ENCODE results near the gene DLG5.
"Not testable (repeated sequence)": the region's sequence is repeated elsewhere in the genome, so short reads cannot be mapped to it uniquely, and the experiment has no call there.

DLG5 gene

DNA sequence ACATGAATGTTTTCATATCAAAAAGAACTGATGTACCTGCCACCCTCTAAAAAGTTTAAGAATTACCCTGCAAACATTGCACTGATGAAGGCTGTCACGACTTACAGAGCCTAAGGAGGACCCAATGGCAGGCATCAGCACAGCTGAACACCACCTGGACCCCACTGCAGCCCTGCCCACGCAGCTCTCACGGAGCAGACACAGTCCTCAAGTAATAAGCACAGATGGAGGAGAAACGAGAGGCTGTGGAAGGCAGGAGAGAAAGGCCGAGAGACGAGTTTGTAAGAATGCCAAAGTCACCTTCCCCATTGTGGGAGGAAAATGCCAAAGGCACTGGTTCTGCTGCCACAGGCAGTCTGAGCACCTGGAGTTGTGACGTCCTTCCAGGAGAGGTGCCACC is 135.0 kb downstream of the DLG5 start:
- no peak for DNase-seq

DNA sequence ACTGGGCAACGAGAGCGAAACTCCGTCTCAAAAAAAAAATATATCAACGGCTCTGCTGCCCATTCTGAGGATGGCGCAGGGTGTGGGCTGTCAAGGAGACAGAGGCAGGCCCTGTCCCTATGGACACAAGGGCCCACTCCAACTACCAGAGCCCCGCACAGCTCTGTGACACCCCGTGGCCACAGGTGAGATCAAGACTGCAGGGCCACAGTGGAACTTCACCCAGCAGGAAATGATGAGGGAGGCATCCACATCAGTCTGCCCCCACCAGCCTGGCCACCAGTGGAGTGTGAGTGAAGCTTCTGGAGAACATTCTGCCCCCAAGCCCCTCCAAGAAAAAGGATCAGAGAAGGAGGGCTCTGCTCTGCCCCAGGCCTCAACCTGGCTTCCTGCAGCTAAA is 136.7 kb downstream of the DLG5 start:
- no peak for DNase-seq

DNA sequence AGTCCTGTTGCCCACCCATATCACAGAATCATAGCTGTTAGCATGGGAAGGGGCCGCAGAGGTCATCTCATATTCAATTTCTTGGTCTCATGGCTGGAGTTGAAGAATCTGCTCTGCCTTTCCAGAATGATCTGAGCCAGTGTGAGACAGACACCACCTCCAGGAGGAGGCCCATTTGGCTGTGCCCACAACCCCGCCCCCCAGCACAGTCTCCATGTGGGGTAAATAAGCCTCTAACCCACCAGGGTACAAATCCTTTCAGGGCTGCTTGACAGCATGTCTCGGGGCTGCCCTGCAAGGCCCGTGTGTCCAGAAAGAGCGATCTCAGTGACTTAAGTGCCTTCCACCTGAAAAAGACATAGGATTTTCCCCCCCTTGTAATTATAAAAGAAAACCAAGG is 137.5 kb downstream of the DLG5 start:
- no peak for DNase-seq

DNA sequence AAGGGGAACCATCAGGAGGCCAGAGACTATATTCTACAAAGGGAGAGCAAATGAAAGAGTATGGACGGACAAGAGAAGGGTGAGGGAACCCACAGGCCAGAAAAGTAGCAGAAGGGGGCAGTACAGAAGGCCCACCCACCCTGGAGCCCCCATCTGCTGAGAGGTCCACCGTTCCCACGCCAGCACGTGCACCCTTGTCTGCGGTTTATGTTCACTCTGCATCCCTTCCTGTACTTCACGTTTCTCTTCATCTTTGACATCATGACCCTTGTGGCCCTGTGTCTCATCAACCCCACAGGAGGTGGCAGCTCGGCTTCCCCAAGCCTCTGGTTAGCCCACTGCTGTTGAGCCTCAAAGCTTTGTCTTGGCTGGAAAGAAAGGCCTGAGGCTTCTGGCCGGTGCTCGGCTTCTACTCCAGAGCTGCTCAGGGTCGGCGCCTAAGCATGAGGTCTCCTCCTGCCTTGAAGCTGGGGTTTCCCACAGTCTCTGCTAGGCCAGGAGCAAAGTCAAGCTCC is 138.0 kb downstream of the DLG5 start:
- DNase-seq: no peak

DNA sequence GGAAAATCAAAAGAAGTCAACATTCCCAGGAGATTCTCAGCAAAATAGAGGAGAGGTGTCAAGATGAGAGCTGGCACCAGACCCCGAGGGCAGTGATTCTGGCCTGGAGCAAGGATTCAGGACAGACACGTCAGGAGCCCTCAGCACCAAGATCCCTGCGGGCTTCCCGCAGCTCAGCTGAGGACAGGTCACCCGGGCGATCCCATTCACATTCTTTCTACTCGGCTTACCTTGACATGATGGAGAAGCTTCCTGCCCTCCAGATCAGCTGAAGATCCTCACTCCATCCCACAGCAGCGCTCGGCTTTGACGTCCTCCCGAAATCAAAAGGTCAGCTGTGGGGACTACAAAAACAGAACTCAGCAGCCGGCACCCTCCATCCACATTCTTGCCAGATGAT is 139.1 kb downstream of the DLG5 start:
- no peak for DNase-seq

DNA sequence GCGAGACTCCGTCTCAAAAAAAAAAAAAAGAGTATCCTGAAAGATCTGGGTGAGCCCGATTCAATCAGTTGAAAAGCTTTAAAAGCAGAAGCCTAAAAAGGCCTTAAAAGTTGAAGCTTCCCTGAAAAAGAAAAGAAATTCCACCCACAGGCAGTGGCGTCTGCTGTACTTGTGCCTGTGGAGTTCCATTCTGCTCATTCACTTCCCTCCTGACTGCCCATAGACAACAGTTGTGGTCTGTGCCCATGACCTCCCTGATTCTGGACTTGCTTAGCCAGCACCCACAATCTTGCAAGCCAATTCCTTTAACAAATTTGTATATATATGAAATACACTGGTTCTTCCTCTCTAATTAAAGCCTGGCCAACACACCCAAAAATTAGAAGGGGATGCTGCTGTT is 141.7 kb downstream of the DLG5 start:
- DNase-seq: no peak

DNA sequence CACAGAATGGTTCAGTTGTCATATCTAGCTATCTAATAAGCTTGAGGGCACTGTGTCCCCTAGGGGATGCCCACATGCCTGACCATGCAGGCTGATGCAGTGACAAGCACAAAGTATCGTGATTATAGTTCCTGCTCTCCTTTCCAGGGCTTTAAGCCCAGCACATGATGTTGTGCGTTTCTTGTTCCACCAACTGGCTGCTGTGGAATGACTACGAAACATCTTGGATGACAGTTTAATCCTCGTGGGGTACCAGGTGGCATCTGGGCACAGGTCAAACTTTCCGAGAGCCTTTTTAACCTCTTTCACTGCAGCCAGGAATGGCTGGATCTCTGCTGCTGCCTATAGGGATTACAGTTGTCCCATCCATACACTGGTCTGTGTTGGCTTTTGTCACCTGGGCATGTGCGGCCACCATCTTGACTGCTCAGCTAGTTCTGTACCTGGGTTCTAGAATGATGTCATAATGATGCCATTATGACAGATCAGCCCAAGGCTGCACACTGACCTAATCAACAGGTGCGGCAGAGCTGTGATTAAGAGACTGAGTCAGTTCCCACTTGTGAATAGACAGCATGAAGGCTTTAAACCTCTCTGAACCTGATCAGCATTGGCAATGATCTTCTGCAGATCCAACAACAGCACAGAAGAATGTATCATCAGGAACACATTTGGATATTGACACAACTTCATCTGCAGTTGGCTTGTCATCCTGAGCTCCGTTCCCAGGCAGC is 144.1 kb downstream of the DLG5 start:
- DNase-seq: no peak

DNA sequence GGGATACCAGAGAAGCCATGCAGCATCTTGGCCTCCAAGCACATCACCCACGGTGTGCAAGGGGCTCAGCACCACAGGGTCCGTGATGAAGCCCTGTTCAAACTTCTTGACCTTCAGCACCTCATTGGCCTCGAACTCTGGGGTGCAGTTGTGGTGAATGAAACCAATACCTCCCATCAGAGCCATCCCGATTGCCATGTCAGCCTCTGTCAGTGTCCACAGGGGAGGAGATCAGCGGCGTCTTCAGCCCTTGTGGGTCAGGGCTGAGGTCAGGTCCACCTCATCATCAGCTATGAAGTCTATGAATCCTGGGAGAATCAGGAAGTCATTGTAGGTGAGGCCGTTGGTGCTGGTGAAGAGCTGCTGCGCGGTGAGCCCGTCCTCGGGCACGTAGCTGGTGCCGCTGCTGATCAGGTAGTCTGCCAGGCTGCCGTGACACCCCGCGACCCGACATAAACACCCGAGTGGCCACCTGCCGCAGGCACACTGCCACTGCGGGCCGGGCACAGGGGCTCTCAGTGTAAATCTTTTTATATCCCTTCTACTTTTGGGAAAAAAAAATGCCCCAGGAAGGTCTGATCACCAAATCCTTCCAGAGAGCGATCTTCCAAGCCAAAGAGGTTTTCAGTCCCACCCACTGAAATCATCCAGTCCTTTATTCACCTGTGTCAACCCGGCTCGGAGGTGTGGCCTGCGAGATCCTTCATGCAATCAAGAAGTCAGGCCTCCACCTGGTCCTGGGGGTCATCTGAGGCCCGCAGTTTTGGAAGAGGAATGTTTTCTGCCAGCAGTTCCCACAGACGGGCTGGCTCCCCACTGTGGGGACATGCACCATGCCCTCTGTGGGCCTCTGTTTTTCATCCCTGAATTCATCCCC is 144.9 kb downstream of the DLG5 start:
- DNase-seq: no peak

DNA sequence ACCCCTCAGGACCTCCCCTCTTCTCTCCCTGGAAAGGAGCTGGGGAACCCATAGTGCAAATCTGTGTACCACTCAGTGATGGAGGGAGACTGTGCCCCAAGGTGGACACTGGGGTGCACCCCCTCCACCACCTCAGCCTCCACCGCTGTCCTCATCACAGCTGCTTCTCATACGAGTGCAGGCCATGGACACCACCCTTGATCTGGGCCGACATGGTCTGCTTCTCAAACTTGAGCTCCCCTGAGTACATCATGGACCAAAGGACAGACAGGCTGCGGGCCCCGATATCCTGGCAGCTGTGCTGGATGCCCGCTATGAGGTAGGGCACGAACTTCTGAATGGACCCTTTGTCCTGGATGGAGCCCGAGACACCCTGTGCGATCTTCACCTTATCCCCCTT is 146.4 kb downstream of the DLG5 start:
- no peak for DNase-seq

DNA sequence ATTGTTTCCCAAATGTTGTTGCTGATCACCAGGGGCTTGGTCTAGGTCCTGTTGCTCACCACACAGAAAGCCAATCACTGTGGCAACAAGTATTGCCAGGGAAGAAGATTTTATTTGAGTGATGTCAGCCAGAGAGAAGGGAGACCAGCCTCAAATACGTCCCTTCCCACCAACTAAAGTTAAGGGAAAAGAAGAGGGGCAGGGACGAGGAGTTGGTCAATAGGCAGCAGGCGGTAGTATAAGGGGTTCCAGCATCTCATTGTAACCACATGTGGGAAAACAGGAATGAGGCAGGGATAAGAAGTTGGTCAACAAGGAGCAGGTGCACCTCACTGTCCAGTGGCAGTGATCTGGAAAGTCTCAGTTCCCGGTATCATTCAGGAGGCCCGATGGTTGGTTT is 150.1 kb downstream of the DLG5 start:
- DNase-seq: no peak

DNA sequence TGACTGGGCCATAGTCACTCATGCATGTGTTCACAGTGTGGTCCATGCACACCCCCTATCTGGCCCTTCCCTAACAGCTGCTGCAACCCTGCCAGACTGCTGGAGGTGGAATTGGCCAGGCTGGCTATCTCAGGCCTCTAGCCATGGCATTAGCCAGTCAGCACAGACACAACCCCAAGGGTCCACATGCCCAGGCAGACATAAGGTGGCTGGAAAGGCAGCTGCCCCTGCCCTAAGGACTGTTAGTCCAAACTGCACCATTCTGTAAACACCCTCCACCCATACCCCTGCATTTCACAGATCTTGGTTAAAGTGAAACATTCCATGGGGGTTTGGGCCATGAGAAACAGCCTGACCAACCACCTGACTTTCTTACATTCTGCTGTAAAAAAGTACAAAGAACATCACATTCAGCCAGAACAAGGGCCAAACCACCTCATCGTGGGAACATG is 151.6 kb downstream of the DLG5 start:
- no peak for DNase-seq

DNA sequence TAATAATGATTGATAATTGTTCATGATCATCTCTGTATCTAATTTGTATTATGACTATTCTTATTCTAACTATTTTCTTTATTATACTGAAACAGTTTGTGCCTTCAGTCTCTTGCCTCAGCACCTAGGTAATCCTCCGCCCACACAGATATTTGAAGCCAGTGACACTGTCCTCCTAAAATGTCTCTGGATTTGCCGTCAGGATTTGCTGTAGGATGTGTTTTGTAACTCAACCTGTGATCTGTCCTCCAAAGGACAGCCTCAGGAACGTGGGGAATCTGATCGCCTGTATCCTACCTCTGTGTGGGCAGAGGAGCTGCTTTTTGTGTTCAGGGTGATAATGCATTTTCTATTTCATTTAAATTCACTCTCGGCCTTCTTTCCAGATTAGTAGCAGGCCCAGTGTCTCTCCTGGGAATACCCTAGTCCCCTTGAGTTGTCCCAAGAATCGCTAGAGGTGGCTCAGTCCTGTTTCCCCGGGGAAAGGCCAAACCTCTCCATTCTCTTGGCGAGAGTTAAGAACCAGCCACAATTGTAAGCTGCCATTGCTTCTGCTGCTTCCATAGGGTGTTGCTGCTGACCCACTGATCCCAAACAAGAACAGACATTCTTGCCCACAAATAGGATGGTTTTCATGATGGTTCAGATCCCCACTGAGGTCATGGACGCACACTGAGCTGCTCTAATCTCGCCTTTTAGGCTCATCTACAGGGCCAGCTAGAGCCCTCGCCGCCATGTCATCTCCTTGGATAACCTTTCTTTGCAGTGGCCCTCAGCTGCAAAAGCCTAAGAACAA is 152.7 kb downstream of the DLG5 start:
- DNase-seq: no peak

DNA sequence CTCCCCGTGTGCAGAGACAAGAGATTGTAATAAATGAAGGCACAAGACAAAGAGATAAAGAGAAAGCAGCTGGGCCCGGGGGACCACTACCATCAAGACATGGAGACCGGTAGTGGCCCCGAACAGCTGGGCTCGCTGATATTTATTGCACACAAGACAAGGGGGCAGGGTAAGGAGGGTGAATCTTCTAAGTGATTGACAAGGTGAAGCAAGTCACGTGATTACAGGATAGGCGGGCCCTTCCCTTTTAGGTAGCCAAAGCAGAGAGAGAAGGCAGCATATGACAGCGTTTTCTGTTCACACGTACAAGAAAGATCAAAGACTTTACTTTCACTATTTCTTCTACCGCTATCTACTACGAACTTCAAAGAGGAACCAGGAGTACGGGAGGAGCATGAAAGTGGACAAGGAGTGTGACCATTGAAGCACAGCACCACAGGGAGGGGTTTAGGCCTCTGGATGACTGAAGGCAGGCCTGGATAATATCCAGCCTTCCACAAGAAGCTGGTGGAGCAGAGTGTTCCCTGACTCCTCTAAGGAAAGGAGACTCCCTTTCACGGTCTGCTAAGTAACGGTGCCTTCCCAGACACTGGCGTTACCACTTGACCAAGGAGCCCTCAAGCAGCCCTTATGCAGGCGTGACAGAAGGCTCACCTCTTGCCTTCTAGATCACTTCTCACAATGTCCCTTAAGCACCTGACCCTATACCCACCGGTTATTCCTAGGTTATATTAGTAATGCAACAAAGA is 153.5 kb downstream of the DLG5 start:
- not testable (repeated sequence) for DNase-seq

DNA sequence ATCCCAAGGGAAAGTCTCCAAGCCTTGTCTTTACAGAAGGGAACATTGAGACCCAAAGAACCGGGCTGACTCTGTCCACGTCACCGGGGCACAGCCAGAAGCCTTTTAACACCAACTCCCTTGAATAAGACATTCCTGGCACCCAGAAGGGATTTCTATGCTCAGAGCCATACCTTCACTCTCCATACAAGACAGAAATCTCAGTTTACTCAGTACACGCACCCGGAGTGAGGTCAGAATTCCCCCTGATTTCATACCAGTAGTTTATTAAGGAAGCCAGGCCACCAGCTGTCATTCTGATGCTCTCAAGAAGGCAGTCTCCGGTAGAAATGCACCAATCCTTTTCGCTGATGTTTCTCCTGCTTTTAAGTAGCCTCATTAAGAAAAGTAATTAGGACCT is 154.7 kb downstream of the DLG5 start:
- no peak for DNase-seq

DNA sequence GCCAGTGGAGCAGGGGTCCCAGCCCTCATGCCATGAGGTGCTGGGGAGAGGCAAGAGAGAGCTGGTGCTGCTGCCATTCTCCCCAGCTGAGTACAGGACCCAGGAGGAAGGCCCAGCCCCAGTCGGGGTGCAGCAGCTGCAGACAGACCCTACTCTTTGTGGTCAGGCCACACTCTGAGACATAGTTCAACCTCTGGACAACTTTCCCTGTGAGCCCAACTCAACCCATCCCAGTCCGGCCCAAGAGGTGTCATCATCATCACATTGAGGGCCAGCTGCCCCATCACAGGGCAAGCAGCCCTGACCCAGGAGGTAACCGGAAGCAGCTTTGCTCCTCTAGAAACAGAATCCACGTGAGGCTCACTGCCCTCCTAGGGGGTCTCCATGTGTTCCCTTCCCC is 155.1 kb downstream of the DLG5 start:
- no peak for DNase-seq

DNA sequence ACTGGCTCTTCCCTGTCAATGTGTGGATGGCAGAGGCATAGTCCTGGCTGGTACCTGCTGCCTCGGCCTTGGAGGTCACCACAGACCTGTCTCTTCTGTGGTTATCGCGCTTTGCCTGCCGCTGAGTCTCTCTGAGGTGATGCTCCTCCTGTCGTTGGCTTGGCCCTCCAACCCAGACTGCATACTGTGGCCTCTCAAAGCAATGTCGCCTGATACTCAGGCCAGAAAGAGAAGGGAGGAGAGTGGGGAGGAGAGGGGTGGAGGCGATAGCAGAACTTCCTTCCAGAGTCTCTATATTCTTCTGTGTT is 155.7 kb downstream of the DLG5 start:
- DNase-seq: no peak

DNA sequence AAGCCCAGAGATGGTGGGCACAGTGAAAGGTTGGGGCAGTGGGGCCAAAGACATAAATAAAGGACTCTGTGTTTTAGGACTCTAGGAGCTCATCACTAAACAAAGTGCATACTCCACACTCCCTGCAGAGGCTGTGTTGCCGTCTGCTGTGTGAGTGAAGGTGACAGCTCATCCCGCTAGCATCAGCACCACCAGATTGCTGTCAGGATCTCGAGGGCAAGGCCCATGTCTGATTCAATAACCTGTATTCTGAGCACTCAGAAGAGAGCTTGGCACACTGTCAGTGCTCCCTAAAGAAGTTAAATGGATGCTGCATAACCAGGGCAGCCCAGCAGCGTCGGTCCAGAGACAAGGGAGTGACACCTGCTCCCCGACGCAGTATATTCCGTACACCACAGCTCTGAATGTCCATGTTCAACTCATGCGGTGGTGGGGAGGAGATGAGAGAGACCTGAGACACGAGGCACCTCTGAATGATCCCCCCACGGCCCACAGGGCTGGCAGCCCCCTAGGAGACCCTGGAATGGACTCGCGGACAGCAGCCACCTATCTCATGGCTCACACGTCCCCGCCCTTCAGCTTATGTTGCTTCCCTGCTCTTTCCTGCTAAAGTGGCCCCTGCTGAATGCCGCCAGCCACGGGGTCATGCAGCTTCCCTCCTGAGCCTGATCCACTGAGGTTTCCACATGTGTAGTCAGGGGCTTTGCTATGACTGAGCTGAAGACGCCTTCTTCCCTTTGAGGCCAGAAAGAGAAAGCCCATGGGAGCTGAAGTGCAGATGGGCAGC is 156.3 kb downstream of the DLG5 start:
- DNase-seq: no peak

DNA sequence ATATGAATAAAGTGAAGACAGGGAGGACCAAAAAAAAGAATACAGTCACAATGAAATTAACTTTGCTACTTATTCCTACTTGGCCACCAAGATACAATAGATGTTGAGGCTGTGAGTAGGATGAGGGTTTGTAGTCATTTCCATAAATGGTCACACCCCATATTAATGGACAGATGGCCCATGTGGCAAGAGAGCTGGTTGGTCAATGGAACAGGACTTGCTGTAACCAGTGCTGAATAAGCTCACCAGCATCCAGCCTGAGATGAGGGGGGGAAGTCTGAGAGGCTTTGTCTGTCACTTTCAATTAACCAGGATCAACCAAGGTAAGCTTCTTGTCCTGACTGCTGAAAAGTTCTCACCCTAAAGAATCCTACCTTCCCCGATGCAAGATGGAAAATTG is 158.5 kb downstream of the DLG5 start:
- no peak for DNase-seq

DNA sequence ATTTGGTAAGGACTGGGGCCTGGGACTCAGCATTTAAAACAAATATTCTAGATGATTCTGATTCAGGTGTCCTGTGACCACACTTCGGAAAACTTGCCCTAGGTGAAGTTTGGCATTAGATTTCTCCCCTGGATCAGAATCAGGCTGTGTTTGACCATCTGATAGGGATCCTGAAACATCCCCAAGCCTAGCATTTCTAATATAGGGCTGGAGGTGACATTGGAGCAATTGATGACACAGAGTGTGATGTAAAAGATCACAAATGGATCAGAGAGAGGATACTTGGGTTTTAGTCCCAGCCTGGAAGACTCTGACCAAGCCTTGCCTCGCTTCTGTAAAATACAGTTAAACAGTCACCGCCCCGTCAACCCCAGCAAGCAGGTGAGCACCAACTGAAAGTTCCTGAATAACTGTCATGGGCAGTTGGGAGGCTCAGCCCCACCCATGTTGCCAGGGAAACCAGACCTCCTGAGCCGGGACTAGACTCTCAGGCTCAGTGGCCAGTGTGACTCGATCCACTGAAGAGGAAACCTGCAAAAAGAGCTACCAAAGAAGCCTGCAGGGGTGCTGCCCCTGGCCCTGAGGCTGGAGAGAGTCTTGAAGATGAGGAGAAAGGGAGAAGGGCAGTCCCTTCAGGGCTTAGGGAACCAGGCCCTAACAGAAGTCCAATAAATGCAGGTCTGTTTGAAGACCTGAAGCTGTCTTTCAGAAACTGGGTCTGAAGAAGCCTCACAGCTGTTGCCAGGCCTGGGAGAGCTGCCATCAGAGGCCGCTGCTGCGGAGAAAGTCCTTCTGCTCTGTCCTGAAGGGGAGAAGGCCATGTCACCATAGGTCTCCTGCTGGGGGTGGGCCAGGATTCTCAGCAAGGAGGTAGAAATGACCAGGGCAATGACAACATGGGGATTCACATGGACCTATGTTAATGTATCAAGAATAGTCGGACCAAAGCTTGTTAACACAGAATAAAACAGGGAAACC is 162.8 kb downstream of the DLG5 start:
- no peak for DNase-seq

DNA sequence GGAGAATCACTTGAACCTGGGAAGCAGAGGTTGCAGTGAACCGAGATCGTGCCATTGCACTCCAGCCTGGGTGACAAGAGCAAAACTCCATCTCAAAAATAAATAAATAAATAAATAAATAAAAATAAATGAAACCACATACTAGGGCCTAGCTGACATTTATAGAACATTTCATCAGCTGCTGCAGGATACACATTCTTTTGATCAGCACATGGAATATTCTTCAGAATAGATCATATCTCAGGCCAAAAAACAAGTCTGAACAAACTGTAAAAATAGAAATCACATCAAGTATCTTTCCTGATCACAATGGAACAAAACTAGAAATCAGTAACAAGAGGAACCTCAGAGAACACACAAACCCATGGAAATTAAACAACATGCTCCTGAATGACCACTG is 168.1 kb downstream of the DLG5 start:
- DNase-seq: not testable (repeated sequence)
